H1 (cell line): ENCODE results near the gene GALT. TPM values are rescaled to one million over a fixed set of nuclear protein-coding genes. Genes with fewer than 3 reads are reported as not detected.

ENCODE experiments used
- BCL11A ChIP-seq, 2 experiments: IDR thresholded peaks; one replicate each; pipeline ENCODE4 v1.6.1; 2011; ENCODE audit warnings: low read depth in 2 of 2, low read length in 2 of 2, mild to moderate bottlenecking in 2 of 2
- CBX5 ChIP-seq: fragments of 300-800, 300-1000 bp; sonication (generic); IDR thresholded peaks from 2 replicates; pipeline ENCODE4 v1.7.1; 2016; ENCODE audit warnings: antibody characterized with exemption, low read length, low read depth
- CHD1 ChIP-seq: IDR thresholded peaks from 2 replicates; pipeline ENCODE4 v1.6.1; 2012; ENCODE audit warnings: low read depth, low read length, improper control_type of control experiment
- CREB1 ChIP-seq: IDR thresholded peaks from 2 replicates; pipeline ENCODE4 v1.6.1; 2012; ENCODE audit warnings: inconsistent platforms
- CTBP2 ChIP-seq: IDR thresholded peaks from 2 replicates; pipeline ENCODE4 v1.7.0; 2011; ENCODE audit warnings: borderline replicate concordance, mild to moderate bottlenecking, moderate library complexity, mixed read lengths, low read length; ENCODE audit not compliant: insufficient read depth, insufficient read length
- E2F6 ChIP-seq: IDR thresholded peaks from 2 replicates; pipeline ENCODE4 v1.6.1; 2012; ENCODE audit warnings: inconsistent platforms
- EP300 ChIP-seq, 2 experiments: IDR thresholded peaks; 1 replicate in 1 of 2; 2 replicates in 1 of 2; pipeline ENCODE4 v1.6.1; 2011 to 2012; ENCODE audit warnings: low read depth in 2 of 2, low read length in 2 of 2, mild to moderate bottlenecking in 2 of 2, borderline replicate concordance in 1 of 2, inconsistent platforms in 1 of 2, moderate library complexity in 1 of 2
- GABPA ChIP-seq: IDR thresholded peaks from 2 replicates; pipeline ENCODE4 v1.6.1; 2011; ENCODE audit warnings: mild to moderate bottlenecking, low read length, moderate library complexity, borderline replicate concordance; ENCODE audit not compliant: insufficient read depth
- JUN ChIP-seq: IDR thresholded peaks from 2 replicates; pipeline ENCODE4 v1.6.1; 2011; ENCODE audit warnings: low read depth, mild to moderate bottlenecking, improper control_type of control experiment, low read length
- KDM1A ChIP-seq: fragments of 200-600, 300-600 bp; sonication (generic); IDR thresholded peaks from 2 replicates; pipeline ENCODE4 v1.7.1; 2016; ENCODE audit warnings: mild to moderate bottlenecking, low read length, borderline replicate concordance
- KDM4A ChIP-seq: IDR thresholded peaks from one replicate; pipeline ENCODE4 v1.7.1; 2012; ENCODE audit warnings: low read depth, mild to moderate bottlenecking, moderate library complexity, low read length, inconsistent platforms; ENCODE audit not compliant: severe bottlenecking
- MAFK ChIP-seq: IDR thresholded peaks from 2 replicates; pipeline ENCODE4 v1.6.1; 2012; ENCODE audit warnings: low read depth, mild to moderate bottlenecking, improper control_type of control experiment, low read length
- MAX ChIP-seq: IDR thresholded peaks from 2 replicates; pipeline ENCODE4 v1.6.1; 2012; ENCODE audit warnings: inconsistent platforms
- POLR2AphosphoS5 ChIP-seq: IDR thresholded peaks from 2 replicates; pipeline ENCODE4 v1.6.1; 2011; ENCODE audit warnings: low read depth, low read length
- SIN3A ChIP-seq, 2 experiments: IDR thresholded peaks in 1 of 2; conservative IDR thresholded peaks in 1 of 2; 2 replicates each; pipeline ENCODE4 v1.6.1; 2011 to 2012; ENCODE audit warnings: low read length in 2 of 2, improper control_type of control experiment in 1 of 2, low read depth in 1 of 2, mild to moderate bottlenecking in 1 of 2
- SP2 ChIP-seq: IDR thresholded peaks from 2 replicates; pipeline ENCODE4 v1.6.1; 2012; ENCODE audit warnings: mild to moderate bottlenecking, low read length, inconsistent platforms
- TAF1 ChIP-seq: IDR thresholded peaks from 2 replicates; pipeline ENCODE4 v1.6.1; 2011; ENCODE audit warnings: mild to moderate bottlenecking, low read depth, low read length
- USF2 ChIP-seq: IDR thresholded peaks from 2 replicates; pipeline ENCODE4 v1.6.1; 2011; ENCODE audit warnings: low read length, improper control_type of control experiment
- YY1 ChIP-seq: IDR thresholded peaks from 2 replicates; pipeline ENCODE4 v1.6.1; 2011; ENCODE audit warnings: low read depth, mild to moderate bottlenecking, low read length
- polyA plus RNA-seq, 7 experiments: library from polyadenylated mRNA; depleted of rRNA in 3 of 7; stranded (reverse) in 5 of 7; unstranded in 2 of 7; fragments of >200 nt in 5 of 7; fragments of 200-250 nt in 2 of 7; gene quantifications; 1 replicate in 5 of 7; 2 replicates in 1 of 7; 4 replicates in 1 of 7; pipeline versions ENCODE4 v1.2.1 to v1.2.3, GENCODE V29; 2011 to 2013; ENCODE audit warnings: missing spikeins in 2 of 7, mixed read lengths in 2 of 7
- total RNA-seq: library from RNA; stranded (reverse); fragmentation: NEBNext Ultra II Directional; extraction: Animal tissue kit (Norgen Biotek cat#: 25700); gene quantifications from 2 replicates; pipeline ENCODE4 v1.2.1, GENCODE V29; 2021

The GALT gene
- total and polyA plus RNA-seq, 2 of the 8 experiments (the other 6 are each of a cell fraction or from before 2014, with no cell fraction given): 21.9 to 50.6 TPM

- no peak for TF ChIP-seq USF2
- TF ChIP-seq YY1: peak; percentile 75
- TF ChIP-seq CHD1: no peak
- peak; percentile 50; the same call in 1 of the 2 replicates for TF ChIP-seq TAF1
- peak; percentile 78 to 98; a peak in 3 of 4 replicates for TF ChIP-seq SIN3A (conservative IDR thresholded peaks at IDR 0.05 in 1 of 2, IDR thresholded peaks at IDR 0.05 in 1 of 2; ENCODE audit: low read depth in 1 of 2, low read length in 2 of 2)
- no peak for TF ChIP-seq MAFK
- no peak for TF ChIP-seq POLR2AphosphoS5
- TF ChIP-seq CREB1: peak; percentile 89
- 0 out of 2 replicates have a peak, but pooled peaks have one; percentile 45 for TF ChIP-seq MAX
- TF ChIP-seq BCL11A (IDR thresholded peaks at IDR 0.05; ENCODE audit: low read depth in 2 of 2, low read length in 2 of 2): no peak
- TF ChIP-seq CBX5: no peak
- TF ChIP-seq JUN: no peak
- TF ChIP-seq E2F6: no peak
- TF ChIP-seq GABPA: peak; percentile 92; the same call in 1 of the 2 replicates
- peak; percentile 83 for TF ChIP-seq KDM4A
- TF ChIP-seq KDM1A: no peak
- TF ChIP-seq SP2: peak; percentile 33
- no peak for TF ChIP-seq CTBP2
- TF ChIP-seq EP300 (IDR thresholded peaks at IDR 0.05; ENCODE audit: borderline replicate concordance in 1 of 2, low read depth in 2 of 2, low read length in 2 of 2): no peak
These were observed 26.1 kb upstream of the GALT start, which contains the start of gene DCTN3 (continued) for GRCh38 chr9:34620061-34620994.
